GM18526 (cell line): Measurements from ENCODE around the gene B3GALNT1.

Experiments used
- POLR2A ChIP-seq: IDR thresholded peaks from 3 replicates; pipeline ENCODE4 v1.6.1; 2011; ENCODE audit not compliant: insufficient read length; ENCODE audit errors: extremely low read depth

B3GALNT1 gene

GRCh38 chr3:161096771-161097367 is 8.3 kb downstream of the B3GALNT1 start:
- no peak for TF ChIP-seq POLR2A

GRCh38 chr3:161093895-161094294 is 11.3 kb downstream of the B3GALNT1 start:
- no peak for TF ChIP-seq POLR2A

- no peak for TF ChIP-seq POLR2A
Measured at GRCh38 chr3:161084277-161084676, 20.9 kb downstream of the B3GALNT1 start.

GRCh38 chr3:161083131-161083530 is 22.0 kb downstream of the B3GALNT1 start:
- no peak for TF ChIP-seq POLR2A

- no peak for TF ChIP-seq POLR2A
Measured at GRCh38 chr3:161082063-161082462, 23.1 kb downstream of the B3GALNT1 start.

GRCh38 chr3:161081633-161082032 is 23.5 kb downstream of the B3GALNT1 start:
- TF ChIP-seq POLR2A, result no peak

- no peak for TF ChIP-seq POLR2A
Measured at GRCh38 chr3:161073181-161073580, 32.0 kb downstream of the B3GALNT1 start.

- TF ChIP-seq POLR2A, result no peak
Measured at GRCh38 chr3:161072751-161073150, 32.4 kb downstream of the B3GALNT1 start.

- no peak for TF ChIP-seq POLR2A
Measured at GRCh38 chr3:161072211-161072621, 32.9 kb downstream of the B3GALNT1 start.

- no peak for TF ChIP-seq POLR2A
Measured at GRCh38 chr3:161070980-161071663, 34.0 kb downstream of the B3GALNT1 start.

GRCh38 chr3:161070252-161070930 is 34.8 kb downstream of the B3GALNT1 start:
- TF ChIP-seq POLR2A, result no peak

- TF ChIP-seq POLR2A, result no peak
Measured at GRCh38 chr3:161069511-161070251, 35.5 kb downstream of the B3GALNT1 start.

GRCh38 chr3:161067335-161067734 is 37.8 kb downstream of the B3GALNT1 start:
- no peak for TF ChIP-seq POLR2A

- TF ChIP-seq POLR2A, result no peak
Measured at GRCh38 chr3:161066930-161067329, 38.2 kb downstream of the B3GALNT1 start.

- no peak for TF ChIP-seq POLR2A
Measured at GRCh38 chr3:161064413-161064812, 40.7 kb downstream of the B3GALNT1 start.
